GM06990 (cell line): ENCODE data around the gene ZFHX3.

Experiments
- DNase-seq: peaks from one replicate; pipeline ENCODE4 v3.0.0-alpha.2; 2011; ENCODE audit not compliant: insufficient read length; ENCODE audit errors: extremely low read depth
- H3K27me3 ChIP-seq: replicated peaks from 2 replicates; pipeline ENCODE4 v1.6.0; 2011; ENCODE audit warnings: low read length; ENCODE audit not compliant: control insufficient read depth, insufficient read depth
- H3K36me3 ChIP-seq: 2 replicates; pipeline ENCODE4 v1.5.1; 2011; ENCODE audit warnings: low read length; ENCODE audit not compliant: control insufficient read depth, insufficient read depth
- H3K4me3 ChIP-seq: replicated peaks from 2 replicates; pipeline ENCODE4 v1.5.1; 2011; ENCODE audit warnings: low read depth, mild to moderate bottlenecking, control low read depth, low read length
- CTCF ChIP-seq: IDR thresholded peaks from 2 replicates; pipeline ENCODE4 v1.5.1; 2011; ENCODE audit warnings: low read length, control low read depth, mild to moderate bottlenecking, inconsistent platforms; ENCODE audit not compliant: insufficient read depth, poor library complexity, severe bottlenecking

The ZFHX3 gene

GRCh38 chr16:72969812-72970211 lies 78.1 kb downstream of the ZFHX3 start:
- Histone ChIP-seq H3K36me3 (no peaks in the 10 kb centered on the region), H3K4me3 (no peak overlapping the region), H3K27me3 (no peaks in the 10 kb centered on the region)
- TF ChIP-seq CTCF: no peak
- DNase-seq: no peak

- H3K36me3 ChIP-seq: no peaks in the 10 kb centered on the region
- no peak for TF ChIP-seq CTCF
- H3K4me3 ChIP-seq: no peak overlapping the region
- no peaks in the 10 kb centered on the region for H3K27me3 ChIP-seq
- DNase-seq: no peak
Measured at GRCh38 chr16:72969146-72969545, 78.8 kb downstream of the ZFHX3 start.

- H3K36me3 ChIP-seq: no peaks in the 10 kb centered on the region
- no peak overlapping the region for H3K4me3 ChIP-seq
- no peak for TF ChIP-seq CTCF
- no peaks in the 10 kb centered on the region for H3K27me3 ChIP-seq
- no peak for DNase-seq
Measured at GRCh38 chr16:72967941-72968340, 80.0 kb downstream of the ZFHX3 start.

- peaks cover 2% of the 10 kb centered on the region; the same call in 1 of the 2 replicates for H3K36me3 ChIP-seq
- H3K4me3 ChIP-seq: no peak overlapping the region
- TF ChIP-seq CTCF: no peak
- H3K27me3 ChIP-seq: no peaks in the 10 kb centered on the region
- no peak for DNase-seq
Measured at GRCh38 chr16:72963533-72964315, 84.2 kb downstream of the ZFHX3 start.

GRCh38 chr16:72962347-72962746 lies 85.6 kb downstream of the ZFHX3 start:
- no peak for DNase-seq
- no peak for TF ChIP-seq CTCF
- no peaks in the 10 kb centered on the region for H3K27me3 ChIP-seq

More at GRCh38 chr16:72962347-72962746, 85.6 kb downstream of the ZFHX3 start:
- Histone ChIP-seq H3K36me3 (peaks cover 2% of the 10 kb centered on the region; the same call in 1 of the 2 replicates), H3K4me3 (no peak overlapping the region)
